OCI-LY3 (cell line): ENCODE measurements around the gene SLCO2A1.
A peak's percentile ranks its signal among the peaks of the same experiment; 100 is the strongest.

Experiments used
- H2AFZ ChIP-seq: fragments of 200-600, 300-600 bp; shearing (Covaris generic); 2 replicates; pipeline ENCODE4 v1.6.0; 2014; ENCODE audit warnings: antibody characterized with exemption, low read depth, low read length
- H3K27ac ChIP-seq: fragments of 200-600, 300-600 bp; sonication (generic); 2 replicates; pipeline ENCODE4 v1.5.1; 2014; ENCODE audit warnings: mild to moderate bottlenecking, low read length, moderate library complexity, mixed read lengths
- H3K27me3 ChIP-seq: fragments of 200-600, 300-600 bp; sonication (generic); 2 replicates; pipeline ENCODE4 v1.6.1; 2014; ENCODE audit warnings: low read depth, low read length, mixed read lengths
- H3K36me3 ChIP-seq: fragments of 200-600, 300-600 bp; sonication (generic); replicated peaks from 2 replicates; pipeline ENCODE3; 2014; ENCODE audit warnings: low read depth, low read length, mixed read lengths
- H3K4me1 ChIP-seq: fragments of 300-600, 200-600 bp; sonication (generic); 2 replicates; pipeline ENCODE4 v1.6.1; 2014; ENCODE audit warnings: low read length, mixed read lengths
- H3K4me2 ChIP-seq: fragments of 200-600, 300-600 bp; sonication (generic); 2 replicates; pipeline ENCODE4 v1.6.1; 2014; ENCODE audit warnings: low read length, mixed read lengths
- H3K4me3 ChIP-seq: fragments of 300-600, 200-600 bp; sonication (generic); 2 replicates; pipeline ENCODE4 v1.5.1; 2014; ENCODE audit warnings: antibody characterized with exemption, mild to moderate bottlenecking, low read length, moderate library complexity
- H3K79me2 ChIP-seq: fragments of 300-600, 200-600 bp; shearing (Covaris generic); 2 replicates; pipeline ENCODE4 v1.6.1; 2014; ENCODE audit warnings: mild to moderate bottlenecking, low read length, mixed read lengths
- H3K9ac ChIP-seq: fragments of 300-600, 200-600 bp; shearing (Covaris generic); 2 replicates; pipeline ENCODE4 v1.6.0; 2014; ENCODE audit warnings: mild to moderate bottlenecking, low read length, moderate library complexity
- H3K9me3 ChIP-seq: fragments of 200-600, 300-600 bp; shearing (Covaris generic); 2 replicates; pipeline ENCODE4 v1.6.1; 2014; ENCODE audit warnings: low read length, mixed read lengths; ENCODE audit not compliant: insufficient read depth
- H4K20me1 ChIP-seq: fragments of 200-600, 300-600 bp; sonication (generic); 2 replicates; pipeline ENCODE4 v1.6.1; 2016; ENCODE audit warnings: low read length, mixed read lengths; ENCODE audit not compliant: insufficient read depth
- EZH2phosphoT487 ChIP-seq: fragments of 200-600 bp; shearing (Covaris generic); IDR thresholded peaks from 2 replicates; pipeline ENCODE4 v1.6.1; 2018; ENCODE audit warnings: antibody characterized with exemption, mixed run types, low read depth
- TF ChIP-seq, protein P1 (sequence below): fragments of 200-600, 300-600 bp; sonication (generic); IDR thresholded peaks from 2 replicates; pipeline ENCODE4 v1.5.1; 2014; ENCODE audit warnings: antibody characterized with exemption, low read length, low read depth

Gene SLCO2A1

DNA sequence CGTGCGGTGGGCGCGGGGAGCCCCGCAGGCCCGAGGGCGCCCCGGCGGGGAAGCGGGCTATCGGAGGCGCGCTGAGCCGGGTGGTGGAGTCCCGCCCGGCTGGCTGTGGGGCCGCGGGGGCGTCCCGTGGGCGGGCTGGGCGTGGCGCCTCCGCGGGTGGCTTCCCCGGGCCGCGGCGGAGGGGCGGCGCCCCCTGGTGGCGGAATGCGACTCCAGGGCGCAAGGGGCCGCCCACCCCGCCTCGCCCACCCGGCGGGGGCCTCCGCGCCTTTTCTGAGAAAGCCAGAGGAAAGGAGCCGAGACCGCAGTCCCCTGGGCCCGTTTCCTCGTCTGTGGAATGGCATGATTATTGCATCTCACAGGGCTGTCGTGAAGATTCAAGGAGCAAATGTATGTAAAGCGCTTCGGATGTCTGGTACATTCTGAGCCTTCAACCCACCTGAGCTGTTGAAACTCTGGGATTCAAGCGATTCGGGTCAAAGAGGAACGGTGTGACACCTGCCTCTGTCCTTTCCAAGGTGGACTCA lies 102.1 kb downstream of the SLCO2A1 start:
- peak overlapping the region; percentile 86 for H3K4me3 ChIP-seq
- H3K79me2 ChIP-seq, result no peaks in the 10 kb centered on the region
- no peaks in the 10 kb centered on the region for H3K36me3 ChIP-seq
- H3K27ac ChIP-seq, result no peak overlapping the region
- H3K9me3 ChIP-seq, result no peaks in the 10 kb centered on the region
- H3K9ac ChIP-seq, result peak overlapping the region; percentile 49
- H3K27me3 ChIP-seq, result peaks cover 24% of the 10 kb centered on the region
- H4K20me1 ChIP-seq, result no peaks in the 10 kb centered on the region
- H3K4me2 ChIP-seq, result peak overlapping the region; percentile 85
- H3K4me1 ChIP-seq, result peaks cover 10% of the 10 kb centered on the region; the same call in 1 of the 2 replicates
- TF ChIP-seq, protein P1, sequence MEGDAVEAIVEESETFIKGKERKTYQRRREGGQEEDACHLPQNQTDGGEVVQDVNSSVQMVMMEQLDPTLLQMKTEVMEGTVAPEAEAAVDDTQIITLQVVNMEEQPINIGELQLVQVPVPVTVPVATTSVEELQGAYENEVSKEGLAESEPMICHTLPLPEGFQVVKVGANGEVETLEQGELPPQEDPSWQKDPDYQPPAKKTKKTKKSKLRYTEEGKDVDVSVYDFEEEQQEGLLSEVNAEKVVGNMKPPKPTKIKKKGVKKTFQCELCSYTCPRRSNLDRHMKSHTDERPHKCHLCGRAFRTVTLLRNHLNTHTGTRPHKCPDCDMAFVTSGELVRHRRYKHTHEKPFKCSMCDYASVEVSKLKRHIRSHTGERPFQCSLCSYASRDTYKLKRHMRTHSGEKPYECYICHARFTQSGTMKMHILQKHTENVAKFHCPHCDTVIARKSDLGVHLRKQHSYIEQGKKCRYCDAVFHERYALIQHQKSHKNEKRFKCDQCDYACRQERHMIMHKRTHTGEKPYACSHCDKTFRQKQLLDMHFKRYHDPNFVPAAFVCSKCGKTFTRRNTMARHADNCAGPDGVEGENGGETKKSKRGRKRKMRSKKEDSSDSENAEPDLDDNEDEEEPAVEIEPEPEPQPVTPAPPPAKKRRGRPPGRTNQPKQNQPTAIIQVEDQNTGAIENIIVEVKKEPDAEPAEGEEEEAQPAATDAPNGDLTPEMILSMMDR, result peak; percentile 79
- TF ChIP-seq EZH2phosphoT487, result no peak
- peak overlapping the region; percentile 93 for H2AFZ ChIP-seq

GRCh38 chr3:133926736-133927539 lies 102.8 kb downstream of the SLCO2A1 start:
- Histone ChIP-seq H4K20me1 (no peaks in the 10 kb centered on the region), H3K27me3 (peaks cover 24% of the 10 kb centered on the region), H3K79me2 (no peaks in the 10 kb centered on the region), H3K9me3 (no peaks in the 10 kb centered on the region), H3K9ac (peak overlapping the region; percentile 49), H3K36me3 (no peaks in the 10 kb centered on the region), H2AFZ (peak overlapping the region; percentile 93), H3K27ac (no peak overlapping the region), H3K4me3 (peak overlapping the region; percentile 86), H3K4me2 (peak overlapping the region; percentile 85), H3K4me1 (peaks cover 10% of the 10 kb centered on the region; the same call in 1 of the 2 replicates)
- TF ChIP-seq, protein P1, result no peak
- no peak for TF ChIP-seq EZH2phosphoT487

GRCh38 chr3:133925960-133926735 lies 103.6 kb downstream of the SLCO2A1 start:
- Histone ChIP-seq H3K9ac (no peak overlapping the region), H2AFZ (no peak overlapping the region), H3K4me2 (no peak overlapping the region), H3K36me3 (no peaks in the 10 kb centered on the region), H4K20me1 (no peaks in the 10 kb centered on the region), H3K79me2 (no peaks in the 10 kb centered on the region), H3K4me3 (no peak overlapping the region), H3K27me3 (peaks cover 24% of the 10 kb centered on the region), H3K4me1 (peaks cover 10% of the 10 kb centered on the region; the same call in 1 of the 2 replicates), H3K9me3 (no peaks in the 10 kb centered on the region), H3K27ac (no peak overlapping the region)
- TF ChIP-seq, protein P1, result no peak
- TF ChIP-seq EZH2phosphoT487, result no peak

DNA sequence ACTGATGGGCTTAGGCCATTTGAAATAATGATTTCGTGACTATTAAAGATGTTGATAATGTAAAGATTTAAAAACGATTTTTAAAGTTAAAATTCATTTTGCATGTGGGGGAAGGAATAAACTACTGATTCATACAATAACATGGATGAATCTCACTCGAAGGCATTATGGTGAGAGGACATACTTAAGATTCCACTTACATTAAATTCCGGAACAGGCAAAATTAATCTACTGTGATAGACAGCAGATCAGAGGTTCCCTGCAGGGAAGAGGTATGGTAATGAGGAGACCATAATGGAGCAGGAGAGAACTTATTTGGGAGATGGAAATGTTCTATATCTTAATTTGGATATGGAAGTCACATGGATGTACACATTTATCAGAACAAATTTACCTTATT lies 105.7 kb downstream of the SLCO2A1 start:
- H4K20me1 ChIP-seq, result no peaks in the 10 kb centered on the region
- no peak overlapping the region for H2AFZ ChIP-seq
- no peaks in the 10 kb centered on the region for H3K36me3 ChIP-seq
- H3K4me2 ChIP-seq, result no peak overlapping the region
- H3K79me2 ChIP-seq, result no peaks in the 10 kb centered on the region
- H3K9ac ChIP-seq, result no peak overlapping the region
- peaks cover 31% of the 10 kb centered on the region for H3K27me3 ChIP-seq
- H3K4me3 ChIP-seq, result no peak overlapping the region
- no peaks in the 10 kb centered on the region for H3K9me3 ChIP-seq
- TF ChIP-seq, protein P1, result no peak
- no peak for TF ChIP-seq EZH2phosphoT487
- H3K4me1 ChIP-seq, result peaks cover 10% of the 10 kb centered on the region; the same call in 1 of the 2 replicates
- H3K27ac ChIP-seq, result no peak overlapping the region
